Activated CD4-positive, alpha-beta T cell treated with anti-CD3 and anti-CD28 coated beads for 1 hour (primary cell): ENCODE data around the gene CDC26.
"Not testable (repeated sequence)": the region's sequence is repeated elsewhere in the genome, so short reads cannot be mapped to it uniquely, and the experiment has no call there.

ENCODE experiments used
- DNase-seq: peaks from one replicate; pipeline ENCODE4 v3.0.0-alpha.2; 2020

Gene CDC26

GRCh38 chr9:113275157-113276131 is at the start of gene CDC26, which contains the start of gene PRPF4:
CDC26 (minus strand) TSS chr9:113275572; CDS start chr9:113272507, 3,065 bp downstream.
PRPF4 (plus strand) TSS chr9:113275658; CDS start chr9:113275744, 86 bp downstream.
- DNase-seq: peak; percentile 92

GRCh38 chr9:113322671-113323070 is 47.3 kb upstream of the CDC26 start:
- no peak for DNase-seq

- DNase-seq: no peak
These were observed 44.7 kb upstream of the CDC26 start for GRCh38 chr9:113320051-113320450.

- DNase-seq: no peak
These were observed 43.7 kb upstream of the CDC26 start for GRCh38 chr9:113319054-113319453.

GRCh38 chr9:113317777-113318176 is 42.4 kb upstream of the CDC26 start:
- DNase-seq: no peak

GRCh38 chr9:113316030-113316429 is 40.7 kb upstream of the CDC26 start:
- no peak for DNase-seq

GRCh38 chr9:113315231-113315630 is 39.9 kb upstream of the CDC26 start:
- DNase-seq: no peak

- DNase-seq: no peak
These were observed 37.9 kb upstream of the CDC26 start for GRCh38 chr9:113313261-113313660.

- no peak for DNase-seq
These were observed 36.6 kb upstream of the CDC26 start for GRCh38 chr9:113311961-113312360.

- no peak for DNase-seq
These were observed 35.2 kb upstream of the CDC26 start for GRCh38 chr9:113310538-113310937.

- DNase-seq: no peak
These were observed 33.9 kb upstream of the CDC26 start for GRCh38 chr9:113309204-113309813.

- no peak for DNase-seq
These were observed 32.1 kb upstream of the CDC26 start for GRCh38 chr9:113307396-113307975.

GRCh38 chr9:113306566-113306965 is 31.2 kb upstream of the CDC26 start:
- DNase-seq: no peak

GRCh38 chr9:113302792-113303418 is 27.5 kb upstream of the CDC26 start, which contains the start of gene RNF183:
RNF183 (minus strand) TSS chr9:113303376; CDS start chr9:113298184, 5,192 bp downstream.
- DNase-seq: no peak

- no peak for DNase-seq
These were observed 26.2 kb upstream of the CDC26 start for GRCh38 chr9:113301548-113301947.

- DNase-seq: no peak
These were observed 24.5 kb upstream of the CDC26 start for GRCh38 chr9:113299800-113300292.

- no peak for DNase-seq
These were observed 23.8 kb upstream of the CDC26 start for GRCh38 chr9:113298924-113299770.

- no peak for DNase-seq
These were observed 22.9 kb upstream of the CDC26 start for GRCh38 chr9:113298311-113298710.

- DNase-seq: no peak
These were observed 21.6 kb upstream of the CDC26 start for GRCh38 chr9:113296796-113297558.

GRCh38 chr9:113296247-113296646 is 20.9 kb upstream of the CDC26 start:
- not testable (repeated sequence) for DNase-seq

- no peak for DNase-seq
These were observed 18.0 kb upstream of the CDC26 start for GRCh38 chr9:113293285-113293878.
